ENCODE data around the gene TUSC2.
"Not testable (repeated sequence)": the region's sequence is repeated elsewhere in the genome, so short reads cannot be mapped to it uniquely, and the experiment has no call there.

Gene TUSC2

DNA sequence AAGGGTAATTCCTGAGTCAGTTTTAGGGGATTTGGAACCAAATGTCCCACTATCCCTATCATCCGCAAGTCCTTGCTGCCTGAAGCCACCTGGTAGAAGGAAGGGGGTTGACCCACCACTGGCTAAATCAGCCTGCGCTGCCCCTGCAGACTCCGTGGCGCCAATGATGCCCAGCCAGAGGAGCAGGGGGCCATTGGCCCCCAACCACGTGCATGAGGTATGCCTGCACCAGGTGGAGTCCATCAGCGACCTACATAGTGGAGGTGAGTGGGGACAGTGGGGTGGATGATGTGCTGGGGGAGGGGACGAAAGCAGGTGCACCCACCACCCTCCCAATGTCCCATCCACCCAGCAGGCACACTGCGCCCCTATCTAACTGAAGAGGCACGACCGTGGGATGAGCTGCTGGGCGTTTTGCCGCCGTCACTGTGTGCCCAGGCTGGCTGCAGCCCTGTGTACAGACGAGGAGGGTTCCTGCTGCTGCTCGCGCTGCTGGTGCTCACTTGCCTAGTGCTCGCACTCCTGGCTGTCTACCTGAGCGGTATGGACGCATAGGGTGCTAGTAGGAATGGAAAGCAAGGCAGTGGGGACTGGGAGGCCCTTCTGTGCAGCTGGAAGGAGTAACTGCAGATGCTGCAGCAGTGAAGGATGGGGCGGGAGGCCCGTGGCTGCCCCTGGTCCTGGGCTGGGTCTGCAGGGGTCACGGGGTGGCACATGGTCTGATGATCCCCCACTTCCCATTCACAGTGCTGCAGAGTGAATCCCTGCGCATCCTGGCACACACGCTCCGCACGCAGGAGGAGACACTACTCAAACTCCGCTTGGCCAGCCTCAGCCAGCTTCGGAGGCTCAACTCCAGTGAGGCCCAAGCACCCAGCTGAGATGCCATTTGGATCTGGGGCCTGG is 41.4 kb downstream of the TUSC2 start:
- no peak overlapping the region for H3K27ac ChIP-seq (ENCODE audit: low read length)
- H3K36me3 ChIP-seq (ENCODE audit: control insufficient read depth, low read depth, low read length): peaks cover 34% of the 10 kb centered on the region
- no peak overlapping the region for H3K9ac ChIP-seq (ENCODE audit: low read length)
- H3K9me3 ChIP-seq (ENCODE audit: control insufficient read depth, low read depth, low read length): no peaks in the 10 kb centered on the region
- H3K4me3 ChIP-seq (ENCODE audit: low read length): no peak overlapping the region
- H3K4me1 ChIP-seq (ENCODE audit: control insufficient read depth, low read depth, low read length): no peaks in the 10 kb centered on the region
- H3K27me3 ChIP-seq (ENCODE audit: control insufficient read depth, insufficient read depth, low read length): no peaks in the 10 kb centered on the region

DNA sequence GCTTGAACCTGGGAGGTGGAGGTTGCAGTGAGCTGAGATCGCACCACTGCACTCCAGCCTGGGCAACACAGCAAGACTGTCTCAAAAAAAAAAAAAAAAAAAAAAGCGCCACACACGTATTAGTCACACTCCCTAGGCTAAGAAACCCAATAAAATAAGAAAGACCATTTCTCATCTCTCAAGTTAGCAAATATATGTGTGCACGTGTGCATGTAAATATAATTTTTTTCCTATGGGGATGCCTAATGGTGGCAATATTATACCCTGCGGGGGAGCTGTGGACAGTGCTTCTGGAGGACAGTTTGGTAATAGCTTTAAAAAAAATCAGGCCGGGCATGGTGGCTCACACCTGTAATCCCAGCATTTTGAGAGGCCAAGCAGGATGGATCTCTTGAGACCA is 43.9 kb downstream of the TUSC2 start:
- not testable (repeated sequence) for H3K4me3 ChIP-seq (ENCODE audit: low read length)

GRCh38 chr3:50279255-50280016 is 48.6 kb downstream of the TUSC2 start:
- no peaks in the 10 kb centered on the region for H3K9me3 ChIP-seq (ENCODE audit: control insufficient read depth, low read depth, low read length)
- H3K36me3 ChIP-seq (ENCODE audit: control insufficient read depth, low read depth, low read length): no peaks in the 10 kb centered on the region
- no peak overlapping the region for H3K9ac ChIP-seq (ENCODE audit: low read length)
- no peak overlapping the region for H3K4me3 ChIP-seq (ENCODE audit: low read length)
- H3K27me3 ChIP-seq (ENCODE audit: control insufficient read depth, insufficient read depth, low read length): peaks cover 27% of the 10 kb centered on the region
- H3K4me1 ChIP-seq (ENCODE audit: control insufficient read depth, low read depth, low read length): peaks cover 6% of the 10 kb centered on the region
- H3K27ac ChIP-seq (ENCODE audit: low read length): no peak overlapping the region

More for the DNA sequence above, 43.9 kb downstream of the TUSC2 start:
- H3K27ac ChIP-seq (ENCODE audit: low read length); H3K9me3 ChIP-seq (ENCODE audit: control insufficient read depth, low read depth, low read length); H3K9ac ChIP-seq (ENCODE audit: low read length); H3K27me3 ChIP-seq (ENCODE audit: control insufficient read depth, insufficient read depth, low read length); H3K4me1 ChIP-seq (ENCODE audit: control insufficient read depth, low read depth, low read length): not testable (repeated sequence)
- peaks cover 23% of the 10 kb centered on the region for H3K36me3 ChIP-seq (ENCODE audit: control insufficient read depth, low read depth, low read length)

DNA sequence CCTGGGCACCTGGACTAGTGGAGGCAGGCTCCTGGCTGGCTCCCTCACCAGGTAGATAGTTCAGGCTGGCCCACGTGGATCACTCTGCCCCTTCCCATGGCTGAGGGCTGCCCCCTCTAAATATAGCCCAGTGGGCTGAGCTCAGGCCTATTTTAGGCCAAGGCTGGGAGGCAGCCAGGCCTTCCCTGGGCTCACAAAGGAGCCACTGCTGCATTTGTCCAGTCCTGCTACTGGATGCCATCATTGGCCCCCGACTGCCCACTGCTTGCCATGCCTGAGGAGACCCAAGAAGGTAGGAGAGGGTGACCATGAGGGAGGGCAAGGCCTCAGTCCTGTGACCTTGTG is 49.2 kb downstream of the TUSC2 start, which contains the start of gene LSMEM2:
Gene LSMEM2, plus strand, starts transcription at position 208 of the 345 bp plus-strand sequence. Its CDS starts 27 bp downstream, at position 235.
- H3K36me3 ChIP-seq (ENCODE audit: control insufficient read depth, low read depth, low read length): no peaks in the 10 kb centered on the region

GRCh38 chr3:50278123-50278879 is 49.7 kb downstream of the TUSC2 start:
- no peaks in the 10 kb centered on the region for H3K9me3 ChIP-seq (ENCODE audit: control insufficient read depth, low read depth, low read length)
- H3K36me3 ChIP-seq (ENCODE audit: control insufficient read depth, low read depth, low read length): no peaks in the 10 kb centered on the region
- no peak overlapping the region for H3K27ac ChIP-seq (ENCODE audit: low read length)
- no peak overlapping the region for H3K9ac ChIP-seq (ENCODE audit: low read length)
- no peak overlapping the region for H3K4me3 ChIP-seq (ENCODE audit: low read length)
- H3K27me3 ChIP-seq (ENCODE audit: control insufficient read depth, insufficient read depth, low read length): peaks cover 38% of the 10 kb centered on the region
- peaks cover 6% of the 10 kb centered on the region for H3K4me1 ChIP-seq (ENCODE audit: control insufficient read depth, low read depth, low read length)

More for the DNA sequence above, 49.2 kb downstream of the TUSC2 start, which contains the start of gene LSMEM2:
- Histone ChIP-seq H3K27me3 (ENCODE audit: control insufficient read depth, insufficient read depth, low read length) (peaks cover 32% of the 10 kb centered on the region), H3K4me1 (ENCODE audit: control insufficient read depth, low read depth, low read length) (peaks cover 6% of the 10 kb centered on the region), H3K9ac (ENCODE audit: low read length) (no peak within 1 kb of the TSS), H3K4me3 (ENCODE audit: low read length) (no peak within 1 kb of the TSS), H3K27ac (ENCODE audit: low read length) (no peak within 1 kb of the TSS), H3K9me3 (ENCODE audit: control insufficient read depth, low read depth, low read length) (no peaks in the 10 kb centered on the region)

DNA sequence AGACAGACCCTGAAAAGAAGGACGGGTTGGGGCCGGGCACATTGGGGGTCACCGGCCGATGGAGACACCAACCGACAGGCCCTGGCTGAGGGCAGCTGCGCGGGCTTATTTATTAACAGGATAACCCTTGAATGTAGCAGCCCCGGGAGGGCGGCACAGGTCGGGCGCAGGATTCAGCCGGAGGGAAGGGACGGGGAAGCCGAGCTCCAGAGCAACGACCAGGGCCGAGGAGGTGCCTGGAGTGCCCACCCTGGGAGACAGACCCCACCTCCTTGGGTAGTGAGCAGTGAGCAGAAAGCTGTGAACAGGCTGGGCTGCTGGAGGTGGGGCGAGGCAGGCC is 51.3 kb downstream of the TUSC2 start:
- Histone ChIP-seq H3K9ac (ENCODE audit: low read length) (no peak overlapping the region), H3K4me1 (ENCODE audit: control insufficient read depth, low read depth, low read length) (peaks cover 6% of the 10 kb centered on the region), H3K9me3 (ENCODE audit: control insufficient read depth, low read depth, low read length) (no peaks in the 10 kb centered on the region), H3K36me3 (ENCODE audit: control insufficient read depth, low read depth, low read length) (no peaks in the 10 kb centered on the region), H3K27ac (ENCODE audit: low read length) (no peak overlapping the region), H3K4me3 (ENCODE audit: low read length) (no peak overlapping the region), H3K27me3 (ENCODE audit: control insufficient read depth, insufficient read depth, low read length) (peaks cover 43% of the 10 kb centered on the region)

DNA sequence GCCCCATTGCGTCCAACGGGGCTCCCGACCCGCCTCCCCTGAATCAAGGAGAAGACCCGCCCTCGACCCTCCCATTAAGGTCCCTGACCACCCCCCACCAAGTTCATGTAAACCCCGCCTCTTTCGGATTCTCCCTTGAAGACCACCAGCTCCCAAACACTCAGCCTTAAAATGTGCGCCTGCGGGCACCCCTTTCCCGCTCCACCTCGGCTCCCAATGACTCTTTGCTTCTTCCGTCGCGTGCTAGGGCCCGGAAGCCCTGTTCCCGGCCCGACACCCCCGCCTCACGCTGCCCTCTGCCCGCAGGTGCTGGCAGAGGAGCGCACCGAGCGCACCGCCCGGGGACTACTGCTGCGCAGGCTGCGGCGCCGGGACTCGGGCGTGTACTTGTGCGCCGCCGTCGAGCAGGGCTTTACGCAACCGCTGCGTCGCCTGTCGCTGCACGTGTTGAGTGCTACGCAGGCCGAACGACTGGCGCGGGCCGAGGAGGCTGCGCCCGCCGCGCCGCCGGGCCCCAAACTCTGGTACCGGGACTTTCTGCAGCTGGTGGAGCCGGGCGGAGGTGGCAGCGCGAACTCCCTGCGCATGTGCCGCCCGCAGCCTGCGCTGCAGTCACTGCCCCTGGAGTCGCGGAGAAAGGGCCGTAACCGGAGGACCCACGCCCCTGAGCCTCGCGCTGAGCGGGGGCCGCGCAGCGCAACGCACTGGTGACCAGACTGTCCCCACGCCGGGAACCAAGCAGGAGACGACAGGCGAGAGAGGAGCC is 51.8 kb downstream of the TUSC2 start:
- Histone ChIP-seq H3K9ac (ENCODE audit: low read length) (peak overlapping the region; percentile 23), H3K27ac (ENCODE audit: low read length) (no peak overlapping the region), H3K4me1 (ENCODE audit: control insufficient read depth, low read depth, low read length) (peaks cover 6% of the 10 kb centered on the region), H3K4me3 (ENCODE audit: low read length) (peak overlapping the region; percentile 59), H3K27me3 (ENCODE audit: control insufficient read depth, insufficient read depth, low read length) (peaks cover 43% of the 10 kb centered on the region), H3K36me3 (ENCODE audit: control insufficient read depth, low read depth, low read length) (no peaks in the 10 kb centered on the region), H3K9me3 (ENCODE audit: control insufficient read depth, low read depth, low read length) (no peaks in the 10 kb centered on the region)

DNA sequence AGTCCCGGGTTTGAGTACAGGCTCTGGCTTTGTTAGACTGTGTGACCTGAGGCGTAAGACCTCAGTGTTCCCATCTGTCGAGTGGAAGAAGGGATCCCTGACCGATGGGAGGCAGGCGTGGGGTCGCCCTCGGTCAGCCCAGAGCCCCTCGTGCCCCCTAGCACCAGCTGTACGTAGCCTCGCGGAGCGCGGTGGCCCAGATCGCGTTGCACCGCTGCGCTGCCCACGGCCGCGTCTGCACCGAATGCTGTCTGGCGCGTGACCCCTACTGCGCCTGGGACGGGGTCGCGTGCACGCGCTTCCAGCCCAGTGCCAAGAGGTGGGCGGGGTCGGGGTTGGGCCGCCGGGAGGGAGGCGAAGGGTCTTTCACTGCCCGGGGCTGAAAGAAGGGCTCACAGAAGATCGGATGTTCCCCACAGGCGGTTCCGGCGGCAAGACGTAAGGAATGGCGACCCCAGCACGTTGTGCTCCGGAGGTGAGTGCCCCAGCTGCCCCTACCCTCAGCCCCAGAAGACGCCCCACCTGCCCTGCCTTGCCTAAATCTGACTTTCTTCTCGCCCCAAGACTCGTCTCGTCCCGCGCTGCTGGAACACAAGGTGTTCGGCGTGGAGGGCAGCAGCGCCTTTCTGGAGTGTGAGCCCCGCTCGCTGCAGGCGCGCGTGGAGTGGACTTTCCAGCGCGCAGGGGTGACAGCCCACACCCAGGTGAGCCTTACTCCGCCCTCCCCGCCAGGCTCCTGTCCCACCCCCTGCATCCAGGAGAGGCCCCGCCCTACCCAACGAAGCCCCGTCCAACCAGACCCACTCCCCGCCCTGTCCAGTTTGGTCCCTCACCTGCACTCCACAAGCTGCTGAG is 52.7 kb downstream of the TUSC2 start:
- Histone ChIP-seq H3K27ac (ENCODE audit: low read length) (no peak overlapping the region), H3K4me1 (ENCODE audit: control insufficient read depth, low read depth, low read length) (peaks cover 6% of the 10 kb centered on the region), H3K4me3 (ENCODE audit: low read length) (peak overlapping the region; percentile 59), H3K27me3 (ENCODE audit: control insufficient read depth, insufficient read depth, low read length) (peaks cover 43% of the 10 kb centered on the region), H3K36me3 (ENCODE audit: control insufficient read depth, low read depth, low read length) (no peaks in the 10 kb centered on the region), H3K9me3 (ENCODE audit: control insufficient read depth, low read depth, low read length) (no peaks in the 10 kb centered on the region), H3K9ac (ENCODE audit: low read length) (peak overlapping the region; percentile 23)
